A673 (cell line): ENCODE data around the gene MYO5B.

Experiments
- CTCF ChIP-seq: fragments of 300-800, 200-600 bp; sonication (generic); conservative IDR thresholded peaks from 2 replicates; pipeline ENCODE4 v1.5.1; 2017; ENCODE audit warnings: low read depth, mild to moderate bottlenecking, antibody characterized with exemption, low read length, moderate library complexity, mixed read lengths
- EZH2 ChIP-seq: fragments of 200-600 bp; sonication (generic); IDR thresholded peaks from 2 replicates; pipeline ENCODE4 v1.6.1; 2017; ENCODE audit warnings: borderline replicate concordance, low read depth, mild to moderate bottlenecking, mixed read lengths, antibody characterized with exemption, low read length; ENCODE audit not compliant: poor library complexity, severe bottlenecking

GRCh38 chr18:50158866-50159653, 35.9 kb downstream of the MYO5B start:
- no peak for TF ChIP-seq CTCF
- TF ChIP-seq EZH2, result no peak
